ENCODE results near the gene CAPN2. TPM values are rescaled to one million over a fixed set of nuclear protein-coding genes. Genes with fewer than 3 reads are reported as not detected.
"Not testable (repeated sequence)": the region's sequence is repeated elsewhere in the genome, so short reads cannot be mapped to it uniquely, and the experiment has no call there.

CAPN2 gene
- total RNA-seq, 1 donor from 2014 or later: 306 TPM

DNA sequence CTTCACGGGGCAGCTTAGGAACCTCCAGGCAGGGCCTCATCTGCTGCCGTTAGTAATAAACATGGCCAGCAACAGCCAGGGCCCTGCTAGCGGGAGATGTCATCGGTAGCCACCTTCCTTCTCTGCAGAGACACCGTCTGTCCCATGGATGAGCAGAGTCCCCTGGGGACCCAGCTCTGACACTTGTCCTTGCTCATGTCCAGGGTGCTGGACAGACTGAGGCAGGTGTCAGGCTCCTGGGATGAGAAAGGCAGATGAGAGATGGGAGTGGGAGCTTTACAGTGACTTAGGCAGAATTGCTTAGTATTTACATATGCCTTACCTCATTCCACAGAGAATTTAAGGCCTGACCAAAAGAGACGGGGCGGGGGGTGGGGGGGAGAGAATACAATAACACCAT lies 25.0 kb downstream of the CAPN2 start:
- H3K4me3 ChIP-seq: no peak overlapping the region
- H3K4me1 ChIP-seq: peaks cover 56% of the 10 kb centered on the region
- no peak for DNase-seq
- intact Hi-C loops (cut with DNase I): no loop called here
- peak overlapping the region; percentile 84 for H3K27ac ChIP-seq
- no peaks in the 10 kb centered on the region for H3K27me3 ChIP-seq
- no peaks in the 10 kb centered on the region for H3K9me3 ChIP-seq
- no peak for ATAC-seq
- peaks cover 10% of the 10 kb centered on the region for H3K36me3 ChIP-seq
- TF ChIP-seq, protein P1, sequence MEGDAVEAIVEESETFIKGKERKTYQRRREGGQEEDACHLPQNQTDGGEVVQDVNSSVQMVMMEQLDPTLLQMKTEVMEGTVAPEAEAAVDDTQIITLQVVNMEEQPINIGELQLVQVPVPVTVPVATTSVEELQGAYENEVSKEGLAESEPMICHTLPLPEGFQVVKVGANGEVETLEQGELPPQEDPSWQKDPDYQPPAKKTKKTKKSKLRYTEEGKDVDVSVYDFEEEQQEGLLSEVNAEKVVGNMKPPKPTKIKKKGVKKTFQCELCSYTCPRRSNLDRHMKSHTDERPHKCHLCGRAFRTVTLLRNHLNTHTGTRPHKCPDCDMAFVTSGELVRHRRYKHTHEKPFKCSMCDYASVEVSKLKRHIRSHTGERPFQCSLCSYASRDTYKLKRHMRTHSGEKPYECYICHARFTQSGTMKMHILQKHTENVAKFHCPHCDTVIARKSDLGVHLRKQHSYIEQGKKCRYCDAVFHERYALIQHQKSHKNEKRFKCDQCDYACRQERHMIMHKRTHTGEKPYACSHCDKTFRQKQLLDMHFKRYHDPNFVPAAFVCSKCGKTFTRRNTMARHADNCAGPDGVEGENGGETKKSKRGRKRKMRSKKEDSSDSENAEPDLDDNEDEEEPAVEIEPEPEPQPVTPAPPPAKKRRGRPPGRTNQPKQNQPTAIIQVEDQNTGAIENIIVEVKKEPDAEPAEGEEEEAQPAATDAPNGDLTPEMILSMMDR (IDR thresholded peaks at IDR 0.05): no peak

DNA sequence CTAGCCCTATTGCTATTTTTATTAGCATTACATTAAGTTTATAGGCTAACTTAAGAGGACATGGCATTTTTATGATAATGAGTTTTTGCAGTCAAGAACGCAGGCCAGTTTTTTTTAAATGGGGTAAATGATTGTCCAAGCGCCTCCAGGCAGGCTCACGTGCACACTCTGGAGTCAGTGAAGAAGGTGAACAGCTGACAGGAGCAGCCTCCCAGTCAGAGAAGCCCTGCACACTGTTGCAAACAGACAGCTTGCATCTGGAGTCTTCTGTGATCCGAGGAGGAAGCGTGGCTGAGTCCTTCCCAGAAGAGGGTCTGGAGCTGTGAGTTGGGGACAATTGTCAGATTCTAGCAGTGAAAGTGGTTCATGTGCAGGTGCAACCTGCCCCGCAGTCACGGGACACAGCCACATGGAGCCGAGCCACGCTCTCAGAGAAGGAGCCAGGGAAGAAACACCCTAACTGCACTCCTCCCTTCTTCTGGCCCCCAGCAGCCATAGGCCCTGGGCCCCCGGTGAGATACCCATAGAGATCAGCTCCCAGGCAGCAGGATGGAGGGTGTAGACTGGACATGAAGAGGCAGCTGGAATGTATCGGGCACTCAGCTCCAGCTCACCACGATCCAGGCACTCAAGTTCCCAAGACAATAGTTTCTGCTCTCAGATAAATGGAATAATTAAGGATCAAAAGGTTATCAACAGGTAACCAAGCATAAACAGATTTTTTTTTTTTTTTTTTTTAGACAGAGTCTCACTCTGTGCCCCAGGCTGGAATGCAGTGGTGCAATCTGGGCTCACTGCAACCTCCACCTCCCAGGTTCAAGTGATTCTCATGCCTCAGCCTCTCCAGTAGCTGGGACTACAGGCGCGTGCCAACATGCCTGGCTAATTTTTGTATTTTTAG lies 26.4 kb downstream of the CAPN2 start:
- ATAC-seq (peak; percentile 71), DNase-seq (peak; percentile 79)
- Histone ChIP-seq H3K27ac (peak overlapping the region; percentile 84), H3K27me3 (no peaks in the 10 kb centered on the region), H3K9me3 (no peaks in the 10 kb centered on the region), H3K36me3 (peaks cover 9% of the 10 kb centered on the region), H3K4me1 (peaks cover 43% of the 10 kb centered on the region), H3K4me3 (no peak overlapping the region)
- intact Hi-C loops (cut with DNase I): no loop called here
- TF ChIP-seq, protein P1 (IDR thresholded peaks at IDR 0.05): no peak

GRCh38 chr1:223739366-223740037 lies 27.2 kb downstream of the CAPN2 start:
- intact Hi-C loops (cut with DNase I): no loop called here
- no peak for DNase-seq
- H3K9me3 ChIP-seq: no peaks in the 10 kb centered on the region

DNA sequence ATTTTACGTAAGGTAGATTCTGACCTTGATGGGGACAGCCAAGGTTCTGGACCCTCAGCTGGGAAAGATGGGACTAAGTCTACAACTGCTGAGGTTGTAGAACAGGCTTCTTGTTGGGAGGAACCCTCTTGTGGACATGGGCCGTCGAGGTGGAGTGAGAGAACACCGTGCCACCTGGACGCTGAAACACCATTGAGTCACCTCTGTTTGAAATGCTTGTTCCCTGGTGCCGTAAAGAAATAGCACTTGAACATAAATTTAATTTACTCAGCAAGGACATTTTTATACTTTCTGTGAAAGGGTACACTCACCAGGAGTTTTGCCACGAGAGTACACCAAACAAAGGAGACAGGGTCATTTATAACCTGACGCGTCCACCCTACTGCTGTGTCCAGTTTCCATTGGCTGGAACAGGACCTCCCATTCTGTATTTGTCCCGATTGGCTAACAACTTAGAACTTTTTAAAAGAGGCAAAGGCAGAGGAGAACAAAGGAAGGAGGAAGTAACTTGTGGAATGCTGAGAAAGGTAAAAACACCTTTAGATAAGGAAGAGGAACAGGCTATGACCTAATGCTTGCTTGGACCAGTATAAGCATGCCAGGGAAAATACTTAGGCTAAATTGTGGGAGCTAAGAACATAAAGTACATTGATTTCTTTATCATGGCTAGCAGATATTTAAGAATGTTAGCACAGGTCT lies 27.8 kb downstream of the CAPN2 start:
- peak; percentile 26 for ATAC-seq

More at GRCh38 chr1:223739366-223740037, 27.2 kb downstream of the CAPN2 start:
- Histone ChIP-seq H3K4me1 (peaks cover 35% of the 10 kb centered on the region), H3K36me3 (peaks cover 17% of the 10 kb centered on the region), H3K27me3 (no peaks in the 10 kb centered on the region), H3K4me3 (no peak overlapping the region), H3K27ac (peak overlapping the region; percentile 84)
- TF ChIP-seq, protein P1 (IDR thresholded peaks at IDR 0.05): no peak
- ATAC-seq: peak; percentile 28

GRCh38 chr1:223741861-223742260 lies 29.5 kb downstream of the CAPN2 start:
- no peak for DNase-seq
- no peak overlapping the region for H3K4me3 ChIP-seq
- peaks cover 36% of the 10 kb centered on the region for H3K36me3 ChIP-seq
- H3K4me1 ChIP-seq: peaks cover 30% of the 10 kb centered on the region
- intact Hi-C loops (cut with DNase I): no loop called here
- ATAC-seq: no peak
- no peaks in the 10 kb centered on the region for H3K9me3 ChIP-seq
- H3K27me3 ChIP-seq: no peaks in the 10 kb centered on the region
- no peak overlapping the region for H3K27ac ChIP-seq
- TF ChIP-seq, protein P1 (IDR thresholded peaks at IDR 0.05): no peak

More for the DNA sequence above, 27.8 kb downstream of the CAPN2 start:
- intact Hi-C loops (cut with DNase I); H3K4me3 ChIP-seq; H3K9me3 ChIP-seq; DNase-seq; H3K27me3 ChIP-seq: not testable (repeated sequence)
- Histone ChIP-seq H3K36me3 (peaks cover 20% of the 10 kb centered on the region), H3K4me1 (peaks cover 30% of the 10 kb centered on the region), H3K27ac (peak overlapping the region; percentile 84)

Measured in upper lobe of right lung (tissue), 1 donor.